Esophagus squamous epithelium (tissue), 5 donors: Measurements from ENCODE around the gene WNK2. TPM values are rescaled to one million over a fixed set of nuclear protein-coding genes. Genes with fewer than 3 reads are reported as not detected.

ENCODE experiments used
- DNase-seq: peaks from one replicate; lab custom pipeline; 2025; lab: John Stamatoyannopoulos, UW
- H3K27ac ChIP-seq, 4 donors: fragments of 200-600 bp; sonication (generic); one replicate each; pipeline ENCODE4 v1.5.1; 2016 to 2019; ENCODE audit warnings: mild to moderate bottlenecking in 1 of 4
- H3K27me3 ChIP-seq, 4 donors: fragments of 200-600 bp; sonication (generic); 1 replicate in 3 of 4; 2 replicates in 1 of 4; pipeline versions ENCODE4 v1.5.1 to v1.6.0; 2017 to 2021; ENCODE audit warnings: antibody characterized with exemption in 1 of 4
- H3K36me3 ChIP-seq, 3 donors: fragments of 200-600 bp; sonication (generic); one replicate each; pipeline ENCODE4 v1.5.1; 2016 to 2019
- H3K4me1 ChIP-seq, 3 donors: fragments of 200-600 bp; sonication (generic); one replicate each; pipeline ENCODE4 v1.5.1; 2017 to 2019
- H3K4me3 ChIP-seq, 4 donors: fragments of 200-600 bp; sonication (generic); 1 replicate in 3 of 4; 2 replicates in 1 of 4; pipeline ENCODE4 v1.5.1; 2016 to 2019; ENCODE audit warnings: mild to moderate bottlenecking in 2 of 4, moderate library complexity in 1 of 4
- H3K9me3 ChIP-seq, 3 donors: fragments of 200-600 bp; sonication (generic); one replicate each; pipeline ENCODE4 v1.5.1; 2016 to 2019
- POLR2A ChIP-seq, 4 donors: fragments of 450-650 bp; IDR thresholded peaks; one replicate each; pipeline ENCODE4 v1.6.1; 2017; ENCODE audit warnings: antibody characterized with exemption in 4 of 4, mild to moderate bottlenecking in 4 of 4, moderate library complexity in 3 of 4
- WGBS, 2 donors: methylation state at CpG; one replicate each; pipeline ENCODE4 v1.1.5; 2018; 5-methylcytosine and 5-hydroxymethylcytosine counted together
- intact Hi-C: fragments of 100-400 bp; cut with DNase I; formaldehyde crosslinking; loops from one replicate; pipeline ENCODE4 v1.15.0; 2022
- total RNA-seq, 4 donors: library from RNA; depleted of rRNA; stranded (reverse); fragments of >200 nt; gene quantifications; one replicate each; pipeline ENCODE4 v1.1.0, GENCODE V29; 2016
- TF ChIP-seq, protein P1 (sequence below), 6 experiments: fragments of 450-650 bp in 4 of 6; fragments of 200-600 bp in 2 of 6; sonication (generic) in 2 of 6; IDR thresholded peaks; one replicate each; pipeline ENCODE4 v1.5.1; 2016 to 2019; ENCODE audit warnings: antibody characterized with exemption in 6 of 6, mild to moderate bottlenecking in 4 of 6, moderate library complexity in 4 of 6
- donor health status: DM: yes; HTN: yes; CAD: no.

WNK2 gene
- total RNA-seq, 4 donors from 2014 or later = 0.40 to 8.8 (median 5.2) TPM

DNA sequence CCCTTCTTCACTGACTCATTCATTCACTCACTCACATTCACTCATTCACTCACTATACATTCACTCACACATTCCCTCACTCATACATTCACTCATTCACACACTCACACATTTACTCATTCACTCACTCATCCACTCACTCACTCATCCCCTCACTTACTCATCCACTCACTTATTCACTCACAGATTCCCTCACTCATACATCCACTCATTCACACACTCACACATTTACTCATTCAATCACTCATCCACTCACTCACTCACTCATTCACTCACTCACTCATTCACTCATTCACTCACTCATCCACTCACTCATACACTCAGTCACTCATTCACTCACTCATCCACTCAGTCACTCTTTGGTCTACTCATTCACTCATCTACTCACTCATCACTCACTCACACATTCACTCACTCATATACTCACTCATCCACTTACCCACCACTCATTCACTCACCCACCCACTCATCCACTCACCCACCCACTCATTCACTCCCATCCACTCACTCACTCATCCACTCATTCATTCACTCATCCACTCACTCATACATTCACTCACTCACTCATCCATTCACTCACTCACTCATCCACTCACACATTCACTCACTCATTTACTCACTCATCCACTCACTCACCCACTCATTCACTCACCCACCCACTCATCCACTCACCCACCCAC, 27.2 kb downstream of the WNK2 start:
- no peaks in the 10 kb centered on the region for H3K27me3 ChIP-seq
- intact Hi-C loops = no loop called here
- H3K36me3 ChIP-seq = no peaks in the 10 kb centered on the region
- no peaks in the 10 kb centered on the region for H3K9me3 ChIP-seq
- H3K4me3 ChIP-seq = no peak overlapping the region
- H3K4me1 ChIP-seq = peaks cover 0 to 23% (median 8%) of the 10 kb centered on the region in 3 donors
- no peak for TF ChIP-seq POLR2A (IDR thresholded peaks at IDR 0.05)
- TF ChIP-seq, protein P1, sequence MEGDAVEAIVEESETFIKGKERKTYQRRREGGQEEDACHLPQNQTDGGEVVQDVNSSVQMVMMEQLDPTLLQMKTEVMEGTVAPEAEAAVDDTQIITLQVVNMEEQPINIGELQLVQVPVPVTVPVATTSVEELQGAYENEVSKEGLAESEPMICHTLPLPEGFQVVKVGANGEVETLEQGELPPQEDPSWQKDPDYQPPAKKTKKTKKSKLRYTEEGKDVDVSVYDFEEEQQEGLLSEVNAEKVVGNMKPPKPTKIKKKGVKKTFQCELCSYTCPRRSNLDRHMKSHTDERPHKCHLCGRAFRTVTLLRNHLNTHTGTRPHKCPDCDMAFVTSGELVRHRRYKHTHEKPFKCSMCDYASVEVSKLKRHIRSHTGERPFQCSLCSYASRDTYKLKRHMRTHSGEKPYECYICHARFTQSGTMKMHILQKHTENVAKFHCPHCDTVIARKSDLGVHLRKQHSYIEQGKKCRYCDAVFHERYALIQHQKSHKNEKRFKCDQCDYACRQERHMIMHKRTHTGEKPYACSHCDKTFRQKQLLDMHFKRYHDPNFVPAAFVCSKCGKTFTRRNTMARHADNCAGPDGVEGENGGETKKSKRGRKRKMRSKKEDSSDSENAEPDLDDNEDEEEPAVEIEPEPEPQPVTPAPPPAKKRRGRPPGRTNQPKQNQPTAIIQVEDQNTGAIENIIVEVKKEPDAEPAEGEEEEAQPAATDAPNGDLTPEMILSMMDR (IDR thresholded peaks at IDR 0.05) = no peak
- no peak for DNase-seq
- no peak overlapping the region for H3K27ac ChIP-seq

DNA sequence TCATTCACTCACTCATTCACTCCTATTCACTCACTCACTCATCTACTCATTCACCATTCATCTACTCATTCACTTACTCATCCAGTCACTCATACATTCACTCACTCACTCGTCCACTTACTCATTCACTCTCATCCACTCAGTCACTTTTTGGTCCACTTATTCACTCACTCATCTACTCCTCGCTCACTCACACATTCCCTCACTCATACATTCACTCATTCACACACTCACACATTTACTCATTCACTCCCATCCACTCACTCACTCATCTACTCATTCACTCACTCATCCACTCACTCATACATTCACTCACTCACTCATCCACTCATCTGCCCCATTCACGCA, 27.7 kb downstream of the WNK2 start:
- no peaks in the 10 kb centered on the region for H3K27me3 ChIP-seq
- no peak for TF ChIP-seq POLR2A (IDR thresholded peaks at IDR 0.05)
- TF ChIP-seq, protein P1 (IDR thresholded peaks at IDR 0.05) = no peak
- H3K4me1 ChIP-seq = peaks cover 0 to 18% (median 8%) of the 10 kb centered on the region in 3 donors
- no peaks in the 10 kb centered on the region for H3K9me3 ChIP-seq
- H3K4me3 ChIP-seq = no peak overlapping the region
- no peak overlapping the region for H3K27ac ChIP-seq
- intact Hi-C loops = no loop called here
- 83 to 88% methylated on average over 3 of the region's 3 CpGs for WGBS, 2 donors
- H3K36me3 ChIP-seq = no peaks in the 10 kb centered on the region
- no peak for DNase-seq

DNA sequence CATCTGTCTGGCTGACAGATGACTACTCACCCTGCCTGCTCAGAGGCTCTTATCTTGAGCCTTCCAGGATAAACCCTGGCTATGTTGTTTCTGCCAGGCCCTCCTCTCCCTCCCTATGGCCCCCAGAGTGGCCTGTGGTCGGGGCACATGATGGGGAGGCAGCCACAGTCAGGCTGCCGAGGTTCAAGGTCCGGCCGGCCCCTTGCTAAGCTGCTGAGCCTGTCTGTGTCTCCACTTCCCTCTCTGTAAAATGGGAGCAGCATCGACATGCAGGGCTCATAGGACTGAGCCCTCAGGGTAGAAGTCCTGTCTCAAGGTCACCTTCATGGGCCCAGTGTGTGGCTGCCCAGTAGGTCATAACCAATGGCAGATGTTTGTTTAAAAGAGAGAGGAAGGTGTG, 28.5 kb downstream of the WNK2 start:
- Histone ChIP-seq H3K27ac (no peak overlapping the region), H3K9me3 (no peaks in the 10 kb centered on the region), H3K36me3 (no peaks in the 10 kb centered on the region), H3K4me1 (peaks cover 0 to 10% (median 8%) of the 10 kb centered on the region in 3 donors), H3K27me3 (no peaks in the 10 kb centered on the region), H3K4me3 (no peak overlapping the region)
- WGBS, 2 donors = no CpG with 5 or more reads among the region's 5 CpGs
- no peak for DNase-seq
- intact Hi-C loops = no loop called here
- TF ChIP-seq, protein P1 (IDR thresholded peaks at IDR 0.05) = no peak
- TF ChIP-seq POLR2A (IDR thresholded peaks at IDR 0.05) = no peak

DNA sequence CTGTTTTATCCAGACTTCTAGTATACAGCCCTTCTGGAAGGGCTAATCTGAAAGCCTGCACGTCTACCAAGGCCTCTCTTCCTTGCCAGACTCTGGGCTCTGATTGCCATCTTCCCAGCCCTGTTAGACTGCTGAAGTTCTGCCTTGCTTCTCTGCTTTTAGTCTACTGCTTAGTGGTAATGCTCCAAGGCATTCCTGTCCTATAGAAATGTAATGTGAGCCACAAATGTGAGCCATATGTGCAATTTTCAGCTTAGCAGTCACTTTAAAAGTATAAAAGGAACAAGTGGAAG, 32.1 kb downstream of the WNK2 start:
- TF ChIP-seq POLR2A (IDR thresholded peaks at IDR 0.05) = no peak
- TF ChIP-seq, protein P1 (IDR thresholded peaks at IDR 0.05) = no peak
- Histone ChIP-seq H3K27me3 (no peaks in the 10 kb centered on the region), H3K4me3 (no peak overlapping the region), H3K4me1 (no peaks in the 10 kb centered on the region), H3K36me3 (no peaks in the 10 kb centered on the region), H3K27ac (no peak overlapping the region), H3K9me3 (no peaks in the 10 kb centered on the region)
- DNase-seq = no peak
- 71 to 83% methylated on average over 1 of the region's 1 CpG for WGBS, 2 donors
- intact Hi-C loops = no loop called here

DNA sequence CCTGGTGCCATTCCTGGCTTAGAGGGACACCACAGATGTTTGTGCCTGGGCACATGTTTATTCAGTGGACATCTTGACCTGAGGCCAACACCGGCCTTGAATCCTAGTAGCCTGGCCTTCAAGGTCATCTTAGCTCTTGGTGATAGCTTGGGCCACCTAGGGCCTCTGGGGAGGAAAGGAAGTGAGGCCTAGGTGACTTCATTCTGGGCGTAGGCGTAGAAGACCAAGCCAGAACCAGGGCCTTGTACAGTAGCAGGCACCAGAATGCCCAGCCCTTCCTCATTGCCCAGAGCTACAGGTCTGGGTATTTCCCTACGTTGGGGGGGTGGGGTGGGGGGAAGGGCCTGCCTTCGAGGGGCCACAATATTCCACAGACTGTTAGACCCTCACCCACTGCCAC, 33.8 kb downstream of the WNK2 start:
- no peak for DNase-seq
- Histone ChIP-seq H3K4me3 (no peak overlapping the region), H3K4me1 (no peaks in the 10 kb centered on the region), H3K36me3 (no peaks in the 10 kb centered on the region), H3K27me3 (no peaks in the 10 kb centered on the region), H3K9me3 (no peaks in the 10 kb centered on the region), H3K27ac (no peak overlapping the region)
- no peak for TF ChIP-seq POLR2A (IDR thresholded peaks at IDR 0.05)
- TF ChIP-seq, protein P1 (IDR thresholded peaks at IDR 0.05) = no peak
- WGBS, 2 donors = 100% methylated on average over 1 of the region's 5 CpGs; no CpG with 5 or more reads in 1 of the 2 donors
- intact Hi-C loops = no loop called here
